Measurements from ENCODE around the gene ULBP2. TPM values are rescaled to one million over a fixed set of nuclear protein-coding genes. Genes with fewer than 3 reads are reported as not detected.

Gene ULBP2
- total RNA-seq, result 4.2 and 5.1 TPM in 2 replicates

GRCh38 chr6:149941583-149942460 is at the start of gene ULBP2:
Gene ULBP2 (plus strand): TSS chr6:149942014. CDS start chr6:149942073, 59 bp downstream.

GRCh38 chr6:149897855-149898744 is 43.7 kb upstream of the ULBP2 start, which contains the start of gene RAET1E:
Gene RAET1E (minus strand): TSS chr6:149898113. CDS start chr6:149890901, 7,212 bp downstream.

GRCh38 chr6:149922642-149923326 is 19.0 kb upstream of the ULBP2 start, which contains the start of gene RAET1G:
Gene RAET1G (minus strand): TSS chr6:149923121. CDS start chr6:149923010, 111 bp downstream.

GRCh38 chr6:149963462-149964307 is 21.9 kb downstream of the ULBP2 start, which contains the start of gene ULBP1:
Gene ULBP1 (plus strand): TSS chr6:149963943. CDS start chr6:149964050, 107 bp downstream.

Other genes starting within 250 kb of the ULBP2 start
- 29.7 and 30.8 TPM in 2 replicates for gene LATS1, start 223.9 kb upstream of the ULBP2 start, total RNA-seq
- 29.7 and 31.0 TPM in 2 replicates for gene NUP43, start 195.5 kb upstream of the ULBP2 start, total RNA-seq
- gene PCMT1, start 192.3 kb upstream of the ULBP2 start, total RNA-seq, result 128 and 141 TPM in 2 replicates
- gene LRP11, start 77.7 kb upstream of the ULBP2 start, total RNA-seq, result 78.3 and 95.0 TPM in 2 replicates
- gene RAET1E, start 43.9 kb upstream of the ULBP2 start, total RNA-seq, result 0.39 and 8.2 TPM in 2 replicates
- gene RAET1G, start 18.9 kb upstream of the ULBP2 start, total RNA-seq, result 4.4 and 9.4 TPM in 2 replicates
- 0.52 and 0.65 TPM in 2 replicates for gene ULBP1, start 21.9 kb downstream of the ULBP2 start, total RNA-seq
- not detected in 2 replicates for gene RAET1L, start 83.5 kb downstream of the ULBP2 start, total RNA-seq
- gene ULBP3, start 127.1 kb downstream of the ULBP2 start, total RNA-seq, result 20.3 and 21.7 TPM in 2 replicates
- 11.8 and 13.9 TPM in 2 replicates for gene PPP1R14C, start 201.0 kb downstream of the ULBP2 start, total RNA-seq

Data from articular chondrocyte of knee joint (primary cell).